Liver (tissue), 3 donors: ENCODE measurements around the gene CROCC2.

Experiments
- CTCF ChIP-seq: fragments of 150-350 bp; IDR thresholded peaks from 2 replicates; pipeline ENCODE4 v1.5.1; 2017; ENCODE audit warnings: improper control_type of control experiment, low read depth, low read length; ENCODE audit not compliant: missing input control
- EGR1 ChIP-seq, 2 donors: IDR thresholded peaks; 2 replicates each; pipeline ENCODE4 v1.6.1; 2016 to 2018; ENCODE audit warnings: antibody characterized with exemption in 2 of 2, low read depth in 2 of 2
- FOXA1 ChIP-seq: IDR thresholded peaks from 2 replicates; pipeline ENCODE4 v1.6.1; 2016; ENCODE audit warnings: antibody characterized with exemption
- GABPA ChIP-seq, 2 donors: IDR thresholded peaks in 1 of 2; conservative IDR thresholded peaks in 1 of 2; 2 replicates each; pipeline ENCODE4 v1.6.1; 2016; ENCODE audit warnings: antibody characterized with exemption in 2 of 2, mild to moderate bottlenecking in 1 of 2, moderate library complexity in 1 of 2
- HNF4G ChIP-seq: IDR thresholded peaks from 2 replicates; pipeline ENCODE4 v1.6.1; 2016; ENCODE audit warnings: antibody characterized with exemption
- MAX ChIP-seq: IDR thresholded peaks from 2 replicates; pipeline ENCODE4 v1.6.1; 2016; ENCODE audit warnings: antibody characterized with exemption
- REST ChIP-seq: IDR thresholded peaks from 2 replicates; pipeline ENCODE4 v1.6.1; 2016; ENCODE audit warnings: antibody characterized with exemption, mild to moderate bottlenecking
- RXRA ChIP-seq, 2 donors: IDR thresholded peaks; 2 replicates each; pipeline ENCODE4 v1.6.1; 2017 to 2018; ENCODE audit warnings: antibody characterized with exemption in 2 of 2, mild to moderate bottlenecking in 1 of 2
- SP1 ChIP-seq: IDR thresholded peaks from 2 replicates; pipeline ENCODE4 v1.6.1; 2018; ENCODE audit warnings: antibody characterized with exemption, mild to moderate bottlenecking
- TAF1 ChIP-seq: conservative IDR thresholded peaks from 2 replicates; pipeline ENCODE4 v1.6.1; 2016; ENCODE audit warnings: antibody characterized with exemption, mild to moderate bottlenecking
- donor health status: healthy.
- donor health status: healthy.

- TF ChIP-seq CTCF = no peak
- no peak for TF ChIP-seq HNF4G
- no peak for TF ChIP-seq SP1
- no peak for TF ChIP-seq REST
- TF ChIP-seq TAF1 = no peak
- no peak for TF ChIP-seq GABPA (IDR thresholded peaks at IDR 0.05 in 1 of 2, conservative IDR thresholded peaks at IDR 0.05 in 1 of 2)
- TF ChIP-seq EGR1 (IDR thresholded peaks at IDR 0.05; ENCODE audit: low read depth in 2 of 2) = no peak
- no peak for TF ChIP-seq MAX
- no peak for TF ChIP-seq RXRA (IDR thresholded peaks at IDR 0.05)
- TF ChIP-seq FOXA1 = no peak
These were observed 41.5 kb downstream of the CROCC2 start for GRCh38 chr2:240947607-240948006.
